SK-N-SH treated with all-trans-retinoic acid at 6 μM for 48 hours (cell line): ENCODE data around the gene FGF14.

Experiments used
- ATAC-seq: fragments of 200-7000 bp; cut with Tn5 transposase; 3 replicates; pipeline ENCODE4 v1.9.1; 2020; ENCODE audit warnings: mild to moderate bottlenecking, moderate library complexity
- ARNTL ChIP-seq: fragments of 450-650 bp; formaldehyde crosslinking; IDR thresholded peaks from 2 replicates; pipeline ENCODE4 v1.5.0; 2020; ENCODE audit warnings: low read depth, mild to moderate bottlenecking, moderate library complexity, borderline replicate concordance
- BACH2 ChIP-seq: fragments of 250-450 bp; sonication (Bioruptor Pico); IDR thresholded peaks from 2 replicates; pipeline ENCODE4 v1.9.0; 2021; ENCODE audit warnings: mild to moderate bottlenecking, borderline replicate concordance
- ESRRG ChIP-seq: fragments of 250-450 bp; sonication (Bioruptor Pico); IDR thresholded peaks from 2 replicates; pipeline ENCODE4 v1.6.1; 2021; ENCODE audit warnings: mild to moderate bottlenecking
- GLIS3 ChIP-seq: fragments of 250-450 bp; sonication (Bioruptor Pico); IDR thresholded peaks from 2 replicates; pipeline ENCODE4 v1.5.0; 2020; ENCODE audit warnings: mild to moderate bottlenecking, moderate library complexity
- ISL1 ChIP-seq: fragments of 250-450 bp; sonication (Bioruptor Pico); IDR thresholded peaks from 2 replicates; pipeline ENCODE4 v2.1.2; 2022; ENCODE audit warnings: mild to moderate bottlenecking, moderate library complexity
- OSR1 ChIP-seq: fragments of 250-450 bp; sonication (Bioruptor Pico); IDR thresholded peaks from 2 replicates; pipeline ENCODE4 v1.8.0; 2022; ENCODE audit warnings: moderate library complexity, mild to moderate bottlenecking, inconsistent platforms
- PPARA ChIP-seq: fragments of 250-450 bp; sonication (Bioruptor Pico); IDR thresholded peaks from 2 replicates; pipeline ENCODE4 v1.5.0; 2020; ENCODE audit warnings: mild to moderate bottlenecking, borderline replicate concordance
- RARB ChIP-seq: fragments of 250-450 bp; sonication (Bioruptor Pico); IDR thresholded peaks from 2 replicates; pipeline ENCODE4 v1.8.0; 2021; ENCODE audit warnings: mild to moderate bottlenecking, moderate library complexity
- SNAI2 ChIP-seq: fragments of 250-450 bp; sonication (Bioruptor Pico); IDR thresholded peaks from 2 replicates; pipeline ENCODE4 v1.5.0; 2020; ENCODE audit warnings: mild to moderate bottlenecking, moderate library complexity
- TCF4 ChIP-seq: fragments of 250-450 bp; sonication (Bioruptor Pico); IDR thresholded peaks from 2 replicates; pipeline ENCODE4 v1.8.0; 2021; ENCODE audit warnings: mild to moderate bottlenecking, moderate library complexity, borderline replicate concordance
- TOX ChIP-seq: fragments of 250-450 bp; sonication (Bioruptor Pico); IDR thresholded peaks from 2 replicates; pipeline ENCODE4 v1.8.0; 2021; ENCODE audit warnings: mild to moderate bottlenecking, moderate library complexity, borderline replicate concordance
- ZC3H10 ChIP-seq: fragments of 250-450 bp; sonication (Bioruptor Pico); IDR thresholded peaks from 2 replicates; pipeline ENCODE4 v1.5.1; 2021; ENCODE audit warnings: mild to moderate bottlenecking, moderate library complexity
- ZFP3 ChIP-seq: fragments of 250-450 bp; sonication (Bioruptor Pico); IDR thresholded peaks from 2 replicates; pipeline ENCODE4 v1.5.0; 2020; ENCODE audit warnings: mild to moderate bottlenecking, moderate library complexity
- ZFP30 ChIP-seq: fragments of 450-650 bp; formaldehyde crosslinking; IDR thresholded peaks from 2 replicates; pipeline ENCODE4 v1.5.0; 2022; ENCODE audit warnings: mild to moderate bottlenecking, moderate library complexity
- ZNF565 ChIP-seq: fragments of 450-650 bp; formaldehyde crosslinking; conservative IDR thresholded peaks from 2 replicates; pipeline ENCODE4 v1.5.0; 2020; ENCODE audit warnings: low read depth, mild to moderate bottlenecking, moderate library complexity
- ZNF70 ChIP-seq: fragments of 450-650 bp; formaldehyde crosslinking; IDR thresholded peaks from 2 replicates; pipeline ENCODE4 v1.5.0; 2020; ENCODE audit warnings: mild to moderate bottlenecking, moderate library complexity
- ZNF8 ChIP-seq: fragments of 450-650 bp; formaldehyde crosslinking; IDR thresholded peaks from 2 replicates; pipeline ENCODE4 v1.5.0; 2020; ENCODE audit warnings: mild to moderate bottlenecking, moderate library complexity
- TF ChIP-seq, protein P1 (sequence below): fragments of 250-450 bp; sonication (Bioruptor Pico); IDR thresholded peaks from 2 replicates; pipeline ENCODE4 v1.8.0; 2020; ENCODE audit warnings: mild to moderate bottlenecking, moderate library complexity, borderline replicate concordance
- TF ChIP-seq, protein P2 (sequence below): fragments of 250-450 bp; sonication (Bioruptor Pico); IDR thresholded peaks from 2 replicates; pipeline ENCODE4 v1.8.0; 2021; ENCODE audit warnings: low read depth, mild to moderate bottlenecking, moderate library complexity, borderline replicate concordance
- TF ChIP-seq, protein P3 (sequence below): fragments of 250-450 bp; sonication (Bioruptor Pico); IDR thresholded peaks from 2 replicates; pipeline ENCODE4 v1.5.1; 2021; ENCODE audit warnings: mild to moderate bottlenecking, moderate library complexity
- TF ChIP-seq, protein P4 (sequence below): fragments of 250-450 bp; sonication (Bioruptor Pico); IDR thresholded peaks from 2 replicates; pipeline ENCODE4 v1.5.1; 2020; ENCODE audit warnings: low read depth, mild to moderate bottlenecking, moderate library complexity

Gene FGF14

DNA sequence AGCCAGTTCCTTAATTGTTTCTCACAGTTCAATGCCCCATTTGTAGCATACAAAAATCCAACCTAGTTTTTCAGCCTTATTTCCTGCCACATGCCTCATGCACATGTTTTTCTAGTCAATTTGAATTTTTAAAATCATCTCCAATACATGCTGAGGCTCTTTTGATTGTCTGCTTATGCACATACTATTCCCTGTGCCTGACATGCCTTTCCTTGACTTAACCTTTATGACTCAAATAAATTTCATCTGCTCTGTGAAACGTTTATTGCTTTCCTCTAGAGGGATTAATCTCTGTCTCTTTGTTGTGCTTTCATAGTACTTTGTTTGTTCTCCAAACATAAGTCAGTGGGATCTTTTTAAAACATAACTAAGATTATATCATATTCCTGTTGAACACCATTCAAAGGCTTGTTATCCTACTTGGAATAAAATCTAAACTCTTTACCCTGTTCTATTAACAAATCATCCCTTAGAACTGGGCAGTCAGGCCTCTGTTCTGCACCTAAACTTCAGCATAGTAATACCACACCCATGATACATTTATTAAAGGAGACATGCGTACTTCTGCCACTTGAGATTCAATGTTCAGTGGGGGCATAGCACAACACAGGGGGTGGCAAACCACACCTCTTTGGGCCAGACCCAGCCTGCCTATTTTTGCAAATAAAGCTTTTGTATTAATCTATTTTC is 346.6 kb downstream of the FGF14 start (continued):
- TF ChIP-seq TCF4, result no peak
- TF ChIP-seq ZFP30 (CRISPR knock-in tag), result no peak
- TF ChIP-seq, protein P1, sequence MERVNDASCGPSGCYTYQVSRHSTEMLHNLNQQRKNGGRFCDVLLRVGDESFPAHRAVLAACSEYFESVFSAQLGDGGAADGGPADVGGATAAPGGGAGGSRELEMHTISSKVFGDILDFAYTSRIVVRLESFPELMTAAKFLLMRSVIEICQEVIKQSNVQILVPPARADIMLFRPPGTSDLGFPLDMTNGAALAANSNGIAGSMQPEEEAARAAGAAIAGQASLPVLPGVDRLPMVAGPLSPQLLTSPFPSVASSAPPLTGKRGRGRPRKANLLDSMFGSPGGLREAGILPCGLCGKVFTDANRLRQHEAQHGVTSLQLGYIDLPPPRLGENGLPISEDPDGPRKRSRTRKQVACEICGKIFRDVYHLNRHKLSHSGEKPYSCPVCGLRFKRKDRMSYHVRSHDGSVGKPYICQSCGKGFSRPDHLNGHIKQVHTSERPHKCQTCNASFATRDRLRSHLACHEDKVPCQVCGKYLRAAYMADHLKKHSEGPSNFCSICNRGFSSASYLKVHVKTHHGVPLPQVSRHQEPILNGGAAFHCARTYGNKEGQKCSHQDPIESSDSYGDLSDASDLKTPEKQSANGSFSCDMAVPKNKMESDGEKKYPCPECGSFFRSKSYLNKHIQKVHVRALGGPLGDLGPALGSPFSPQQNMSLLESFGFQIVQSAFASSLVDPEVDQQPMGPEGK (CRISPR knock-in tag), result no peak
- no peak for TF ChIP-seq TOX (CRISPR knock-in tag)
- no peak for TF ChIP-seq BACH2 (CRISPR knock-in tag)
- TF ChIP-seq, protein P2, sequence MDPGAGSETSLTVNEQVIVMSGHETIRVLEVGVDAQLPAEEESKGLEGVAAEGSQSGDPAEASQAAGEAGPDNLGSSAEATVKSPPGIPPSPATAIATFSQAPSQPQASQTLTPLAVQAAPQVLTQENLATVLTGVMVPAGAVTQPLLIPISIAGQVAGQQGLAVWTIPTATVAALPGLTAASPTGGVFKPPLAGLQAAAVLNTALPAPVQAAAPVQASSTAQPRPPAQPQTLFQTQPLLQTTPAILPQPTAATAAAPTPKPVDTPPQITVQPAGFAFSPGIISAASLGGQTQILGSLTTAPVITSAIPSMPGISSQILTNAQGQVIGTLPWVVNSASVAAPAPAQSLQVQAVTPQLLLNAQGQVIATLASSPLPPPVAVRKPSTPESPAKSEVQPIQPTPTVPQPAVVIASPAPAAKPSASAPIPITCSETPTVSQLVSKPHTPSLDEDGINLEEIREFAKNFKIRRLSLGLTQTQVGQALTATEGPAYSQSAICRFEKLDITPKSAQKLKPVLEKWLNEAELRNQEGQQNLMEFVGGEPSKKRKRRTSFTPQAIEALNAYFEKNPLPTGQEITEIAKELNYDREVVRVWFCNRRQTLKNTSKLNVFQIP (CRISPR knock-in tag), result no peak
- TF ChIP-seq, all 23 proteins: peak for 0

DNA sequence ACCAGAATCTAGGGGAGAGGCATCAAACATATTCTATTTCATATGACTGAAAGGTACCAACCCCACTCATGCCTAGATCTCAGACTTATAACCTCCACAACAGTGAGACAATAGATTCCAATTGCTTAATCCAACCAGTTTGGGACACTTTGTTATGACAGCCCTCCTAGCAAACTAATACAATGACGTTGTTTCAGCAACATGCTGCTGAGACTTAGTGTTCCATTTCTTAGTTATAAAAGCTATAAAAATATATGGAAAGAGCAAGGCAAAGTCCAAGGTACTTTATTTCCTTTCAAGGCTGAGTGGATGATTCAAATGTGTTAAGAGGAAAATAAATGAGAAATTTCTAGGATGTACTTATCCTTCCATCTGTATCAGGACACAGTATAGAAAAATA is 352.0 kb downstream of the FGF14 start:
- TF ChIP-seq ZNF565 (CRISPR knock-in tag) (no peak), ZC3H10 (CRISPR knock-in tag) (no peak), ISL1 (no peak), SNAI2 (CRISPR knock-in tag) (no peak), RARB (no peak), TOX (CRISPR knock-in tag) (no peak), ZNF8 (CRISPR knock-in tag) (no peak), PPARA (no peak), BACH2 (CRISPR knock-in tag) (no peak), GLIS3 (CRISPR knock-in tag) (no peak)
- TF ChIP-seq, protein P3, sequence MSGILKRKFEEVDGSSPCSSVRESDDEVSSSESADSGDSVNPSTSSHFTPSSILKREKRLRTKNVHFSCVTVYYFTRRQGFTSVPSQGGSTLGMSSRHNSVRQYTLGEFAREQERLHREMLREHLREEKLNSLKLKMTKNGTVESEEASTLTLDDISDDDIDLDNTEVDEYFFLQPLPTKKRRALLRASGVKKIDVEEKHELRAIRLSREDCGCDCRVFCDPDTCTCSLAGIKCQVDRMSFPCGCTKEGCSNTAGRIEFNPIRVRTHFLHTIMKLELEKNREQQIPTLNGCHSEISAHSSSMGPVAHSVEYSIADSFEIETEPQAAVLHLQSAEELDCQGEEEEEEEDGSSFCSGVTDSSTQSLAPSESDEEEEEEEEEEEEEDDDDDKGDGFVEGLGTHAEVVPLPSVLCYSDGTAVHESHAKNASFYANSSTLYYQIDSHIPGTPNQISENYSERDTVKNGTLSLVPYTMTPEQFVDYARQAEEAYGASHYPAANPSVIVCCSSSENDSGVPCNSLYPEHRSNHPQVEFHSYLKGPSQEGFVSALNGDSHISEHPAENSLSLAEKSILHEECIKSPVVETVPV (CRISPR knock-in tag), result no peak
- TF ChIP-seq, protein P1 (CRISPR knock-in tag), result no peak
- TF ChIP-seq, protein P4, sequence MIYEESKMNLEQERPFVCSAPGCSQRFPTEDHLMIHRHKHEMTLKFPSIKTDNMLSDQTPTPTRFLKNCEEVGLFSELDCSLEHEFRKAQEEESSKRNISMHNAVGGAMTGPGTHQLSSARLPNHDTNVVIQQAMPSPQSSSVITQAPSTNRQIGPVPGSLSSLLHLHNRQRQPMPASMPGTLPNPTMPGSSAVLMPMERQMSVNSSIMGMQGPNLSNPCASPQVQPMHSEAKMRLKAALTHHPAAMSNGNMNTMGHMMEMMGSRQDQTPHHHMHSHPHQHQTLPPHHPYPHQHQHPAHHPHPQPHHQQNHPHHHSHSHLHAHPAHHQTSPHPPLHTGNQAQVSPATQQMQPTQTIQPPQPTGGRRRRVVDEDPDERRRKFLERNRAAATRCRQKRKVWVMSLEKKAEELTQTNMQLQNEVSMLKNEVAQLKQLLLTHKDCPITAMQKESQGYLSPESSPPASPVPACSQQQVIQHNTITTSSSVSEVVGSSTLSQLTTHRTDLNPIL (CRISPR knock-in tag), result no peak
- no peak for ATAC-seq

DNA sequence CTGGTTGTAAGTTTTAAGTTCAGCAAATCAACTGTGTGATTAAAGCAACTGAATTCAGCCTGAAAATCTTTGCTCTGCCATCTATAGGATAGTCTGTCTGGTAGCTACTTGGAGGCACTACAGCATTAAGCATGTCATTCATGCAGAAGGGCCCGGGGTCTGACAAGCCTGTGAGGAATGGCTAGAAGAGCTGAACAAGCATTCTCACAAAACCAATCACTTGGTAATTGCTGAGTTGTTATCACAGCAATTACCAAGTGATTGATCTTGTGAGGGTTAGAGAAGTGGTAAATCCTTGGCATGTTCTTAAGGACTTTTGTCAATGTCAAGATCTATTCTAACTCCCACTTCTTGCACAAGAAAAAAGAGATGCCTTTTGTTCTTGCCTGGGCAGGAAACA is 356.1 kb downstream of the FGF14 start:
- no peak for ATAC-seq
- TF ChIP-seq ARNTL (CRISPR knock-in tag) (no peak), SNAI2 (CRISPR knock-in tag) (no peak), ZC3H10 (CRISPR knock-in tag) (no peak), PPARA (no peak), ESRRG (no peak), ZFP30 (CRISPR knock-in tag) (no peak), OSR1 (CRISPR knock-in tag) (no peak), ZNF70 (CRISPR knock-in tag) (no peak), BACH2 (CRISPR knock-in tag) (no peak), RARB (no peak), TCF4 (no peak), ZNF565 (CRISPR knock-in tag) (no peak), ZFP3 (no peak), GLIS3 (CRISPR knock-in tag) (no peak), TOX (CRISPR knock-in tag) (no peak)
- TF ChIP-seq, protein P1 (CRISPR knock-in tag), result no peak
- TF ChIP-seq, protein P2 (CRISPR knock-in tag), result no peak
- TF ChIP-seq, protein P3 (CRISPR knock-in tag), result no peak
- TF ChIP-seq, all 23 proteins: peak for 0
